C1 segment of cervical spinal cord (tissue), 14 donors: ENCODE data around the gene TSHZ2.
A peak's percentile ranks its signal among the peaks of the same experiment; 100 is the strongest.

Experiments used
- DNase-seq, 14 donors: peaks; one replicate each; lab custom pipeline; 2025; lab: John Stamatoyannopoulos, UW

The TSHZ2 gene

GRCh38 chr20:53083411-53083810 is 111.3 kb downstream of the TSHZ2 start:
- no peak for DNase-seq

- DNase-seq: no peak
Measured at GRCh38 chr20:53084408-53084997, 112.3 kb downstream of the TSHZ2 start.

- no peak for DNase-seq
Measured at GRCh38 chr20:53085720-53086119, 113.6 kb downstream of the TSHZ2 start.

GRCh38 chr20:53087037-53087777 is 115.0 kb downstream of the TSHZ2 start:
- no peak for DNase-seq

- DNase-seq: peak in 1 of 14 donors; percentile 1
Measured at GRCh38 chr20:53088786-53089185, 116.6 kb downstream of the TSHZ2 start.

- peak in 1 of 14 donors; percentile 3 for DNase-seq
Measured at GRCh38 chr20:53089851-53090250, 117.7 kb downstream of the TSHZ2 start.

GRCh38 chr20:53091789-53092188 is 119.6 kb downstream of the TSHZ2 start:
- no peak for DNase-seq

GRCh38 chr20:53092772-53093300 is 120.7 kb downstream of the TSHZ2 start:
- no peak for DNase-seq

GRCh38 chr20:53097371-53097770 is 125.2 kb downstream of the TSHZ2 start:
- no peak for DNase-seq

- no peak for DNase-seq
Measured at GRCh38 chr20:53097791-53098190, 125.6 kb downstream of the TSHZ2 start.

- no peak for DNase-seq
Measured at GRCh38 chr20:53098621-53099020, 126.5 kb downstream of the TSHZ2 start.

- DNase-seq: no peak
Measured at GRCh38 chr20:53099856-53100255, 127.7 kb downstream of the TSHZ2 start.

GRCh38 chr20:53100476-53100911 is 128.3 kb downstream of the TSHZ2 start:
- no peak for DNase-seq

- DNase-seq: no peak
Measured at GRCh38 chr20:53101992-53102760, 130.0 kb downstream of the TSHZ2 start.

GRCh38 chr20:53103124-53103523 is 131.0 kb downstream of the TSHZ2 start:
- DNase-seq: no peak

- no peak for DNase-seq
Measured at GRCh38 chr20:53104884-53105283, 132.7 kb downstream of the TSHZ2 start.

- DNase-seq: no peak
Measured at GRCh38 chr20:53116733-53117132, 144.6 kb downstream of the TSHZ2 start.

GRCh38 chr20:53122853-53123252 is 150.7 kb downstream of the TSHZ2 start:
- no peak for DNase-seq

GRCh38 chr20:53124075-53124551 is 152.0 kb downstream of the TSHZ2 start:
- no peak for DNase-seq

GRCh38 chr20:53124803-53125202 is 152.6 kb downstream of the TSHZ2 start:
- no peak for DNase-seq

GRCh38 chr20:53126185-53126584 is 154.0 kb downstream of the TSHZ2 start:
- DNase-seq: no peak

- DNase-seq: no peak
Measured at GRCh38 chr20:53127027-53127426, 154.9 kb downstream of the TSHZ2 start.
